SK-N-SH (cell line): ENCODE measurements around the gene CEP131.

Source experiments
- EZH2phosphoT487 ChIP-seq: fragments of 200-600 bp; sonication (generic); IDR thresholded peaks from 2 replicates; pipeline ENCODE4 v1.6.1; 2017; ENCODE audit warnings: low read depth, mixed run types, mild to moderate bottlenecking, antibody characterized with exemption, moderate library complexity, borderline replicate concordance
- FOXM1 ChIP-seq: IDR thresholded peaks from 2 replicates; pipeline ENCODE4 v1.4.0; 2012; ENCODE audit warnings: low read depth, mild to moderate bottlenecking
- NFIC ChIP-seq: IDR thresholded peaks from 2 replicates; pipeline ENCODE4 v1.4.0; 2012; ENCODE audit warnings: borderline replicate concordance
- NRF1 ChIP-seq: IDR thresholded peaks from 2 replicates; pipeline ENCODE4 v1.6.1; 2012; ENCODE audit warnings: low read depth, mild to moderate bottlenecking, low read length
- POLR2AphosphoS5 ChIP-seq: IDR thresholded peaks from 2 replicates; pipeline ENCODE4 v1.6.1; 2012; ENCODE audit warnings: low read depth, low read length
- RAD21 ChIP-seq: IDR thresholded peaks from 2 replicates; pipeline ENCODE4 v1.6.1; 2012; ENCODE audit warnings: mild to moderate bottlenecking, low read length
- TAF1 ChIP-seq: IDR thresholded peaks from 2 replicates; pipeline ENCODE4 v1.6.1; 2012; ENCODE audit warnings: low read depth, mild to moderate bottlenecking, low read length, moderate library complexity, borderline replicate concordance
- TF ChIP-seq, protein P1 (sequence below): IDR thresholded peaks from 2 replicates; pipeline ENCODE4 v1.4.0; 2012; ENCODE audit warnings: low read depth
- TF ChIP-seq, protein P2 (sequence below): fragments of 200-600 bp; sonication (generic); IDR thresholded peaks from 2 replicates; pipeline ENCODE4 v1.6.1; 2017; ENCODE audit warnings: antibody characterized with exemption, mild to moderate bottlenecking, moderate library complexity
- TF ChIP-seq, protein P3 (sequence below): IDR thresholded peaks from 2 replicates; pipeline ENCODE4 v1.6.1; 2012; ENCODE audit warnings: mild to moderate bottlenecking, low read depth, low read length, moderate library complexity
- TF ChIP-seq, protein P4 (sequence below): fragments of 150-350 bp; IDR thresholded peaks from 2 replicates; pipeline ENCODE4 v1.6.1; 2017; ENCODE audit warnings: antibody characterized with exemption, low read length, low read depth, borderline replicate concordance

DNA sequence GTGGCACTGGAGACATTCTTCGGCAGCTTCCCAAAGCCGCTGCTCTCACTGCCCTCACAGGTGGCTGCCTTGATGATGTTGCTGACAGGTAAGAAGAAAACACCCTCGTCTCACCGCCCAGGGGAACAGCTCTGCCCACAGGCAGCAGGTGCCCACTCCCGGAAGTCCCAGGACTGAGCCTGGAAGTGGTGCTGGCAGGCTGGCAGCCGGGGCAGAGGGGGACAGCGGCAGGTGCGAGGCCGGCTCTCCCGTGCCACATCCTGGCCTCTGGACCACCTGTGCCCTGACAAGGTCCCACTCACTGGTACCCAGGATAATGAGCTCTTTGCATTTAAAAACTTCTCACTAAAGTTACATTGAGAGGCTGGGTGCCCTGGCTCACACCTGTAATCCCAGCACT lies 20.4 kb downstream of the CEP131 start:
- TF ChIP-seq NFIC (no peak), POLR2AphosphoS5 (no peak), TAF1 (no peak), RAD21 (no peak), EZH2phosphoT487 (no peak), FOXM1 (no peak), NRF1 (no peak)
- TF ChIP-seq, protein P1, sequence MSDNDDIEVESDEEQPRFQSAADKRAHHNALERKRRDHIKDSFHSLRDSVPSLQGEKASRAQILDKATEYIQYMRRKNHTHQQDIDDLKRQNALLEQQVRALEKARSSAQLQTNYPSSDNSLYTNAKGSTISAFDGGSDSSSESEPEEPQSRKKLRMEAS, result no peak
- TF ChIP-seq, protein P2, sequence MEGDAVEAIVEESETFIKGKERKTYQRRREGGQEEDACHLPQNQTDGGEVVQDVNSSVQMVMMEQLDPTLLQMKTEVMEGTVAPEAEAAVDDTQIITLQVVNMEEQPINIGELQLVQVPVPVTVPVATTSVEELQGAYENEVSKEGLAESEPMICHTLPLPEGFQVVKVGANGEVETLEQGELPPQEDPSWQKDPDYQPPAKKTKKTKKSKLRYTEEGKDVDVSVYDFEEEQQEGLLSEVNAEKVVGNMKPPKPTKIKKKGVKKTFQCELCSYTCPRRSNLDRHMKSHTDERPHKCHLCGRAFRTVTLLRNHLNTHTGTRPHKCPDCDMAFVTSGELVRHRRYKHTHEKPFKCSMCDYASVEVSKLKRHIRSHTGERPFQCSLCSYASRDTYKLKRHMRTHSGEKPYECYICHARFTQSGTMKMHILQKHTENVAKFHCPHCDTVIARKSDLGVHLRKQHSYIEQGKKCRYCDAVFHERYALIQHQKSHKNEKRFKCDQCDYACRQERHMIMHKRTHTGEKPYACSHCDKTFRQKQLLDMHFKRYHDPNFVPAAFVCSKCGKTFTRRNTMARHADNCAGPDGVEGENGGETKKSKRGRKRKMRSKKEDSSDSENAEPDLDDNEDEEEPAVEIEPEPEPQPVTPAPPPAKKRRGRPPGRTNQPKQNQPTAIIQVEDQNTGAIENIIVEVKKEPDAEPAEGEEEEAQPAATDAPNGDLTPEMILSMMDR, result no peak
- TF ChIP-seq, protein P3, sequence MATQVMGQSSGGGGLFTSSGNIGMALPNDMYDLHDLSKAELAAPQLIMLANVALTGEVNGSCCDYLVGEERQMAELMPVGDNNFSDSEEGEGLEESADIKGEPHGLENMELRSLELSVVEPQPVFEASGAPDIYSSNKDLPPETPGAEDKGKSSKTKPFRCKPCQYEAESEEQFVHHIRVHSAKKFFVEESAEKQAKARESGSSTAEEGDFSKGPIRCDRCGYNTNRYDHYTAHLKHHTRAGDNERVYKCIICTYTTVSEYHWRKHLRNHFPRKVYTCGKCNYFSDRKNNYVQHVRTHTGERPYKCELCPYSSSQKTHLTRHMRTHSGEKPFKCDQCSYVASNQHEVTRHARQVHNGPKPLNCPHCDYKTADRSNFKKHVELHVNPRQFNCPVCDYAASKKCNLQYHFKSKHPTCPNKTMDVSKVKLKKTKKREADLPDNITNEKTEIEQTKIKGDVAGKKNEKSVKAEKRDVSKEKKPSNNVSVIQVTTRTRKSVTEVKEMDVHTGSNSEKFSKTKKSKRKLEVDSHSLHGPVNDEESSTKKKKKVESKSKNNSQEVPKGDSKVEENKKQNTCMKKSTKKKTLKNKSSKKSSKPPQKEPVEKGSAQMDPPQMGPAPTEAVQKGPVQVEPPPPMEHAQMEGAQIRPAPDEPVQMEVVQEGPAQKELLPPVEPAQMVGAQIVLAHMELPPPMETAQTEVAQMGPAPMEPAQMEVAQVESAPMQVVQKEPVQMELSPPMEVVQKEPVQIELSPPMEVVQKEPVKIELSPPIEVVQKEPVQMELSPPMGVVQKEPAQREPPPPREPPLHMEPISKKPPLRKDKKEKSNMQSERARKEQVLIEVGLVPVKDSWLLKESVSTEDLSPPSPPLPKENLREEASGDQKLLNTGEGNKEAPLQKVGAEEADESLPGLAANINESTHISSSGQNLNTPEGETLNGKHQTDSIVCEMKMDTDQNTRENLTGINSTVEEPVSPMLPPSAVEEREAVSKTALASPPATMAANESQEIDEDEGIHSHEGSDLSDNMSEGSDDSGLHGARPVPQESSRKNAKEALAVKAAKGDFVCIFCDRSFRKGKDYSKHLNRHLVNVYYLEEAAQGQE, result no peak
- TF ChIP-seq, protein P4, sequence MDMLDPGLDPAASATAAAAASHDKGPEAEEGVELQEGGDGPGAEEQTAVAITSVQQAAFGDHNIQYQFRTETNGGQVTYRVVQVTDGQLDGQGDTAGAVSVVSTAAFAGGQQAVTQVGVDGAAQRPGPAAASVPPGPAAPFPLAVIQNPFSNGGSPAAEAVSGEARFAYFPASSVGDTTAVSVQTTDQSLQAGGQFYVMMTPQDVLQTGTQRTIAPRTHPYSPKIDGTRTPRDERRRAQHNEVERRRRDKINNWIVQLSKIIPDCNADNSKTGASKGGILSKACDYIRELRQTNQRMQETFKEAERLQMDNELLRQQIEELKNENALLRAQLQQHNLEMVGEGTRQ, result no peak
